NCI-H460 (cell line): ENCODE measurements around the gene CYP4F22. TPM values are rescaled to one million over a fixed set of nuclear protein-coding genes. Genes with fewer than 3 reads are reported as not detected.
"Not testable (repeated sequence)": the region's sequence is repeated elsewhere in the genome, so short reads cannot be mapped to it uniquely, and the experiment has no call there.

Experiments used
- DNase-seq: peaks from one replicate; pipeline ENCODE4 v3.0.0-alpha.2; 2016; ENCODE audit warnings: low read depth; ENCODE audit errors: extremely low read depth
- total RNA-seq: library from RNA; depleted of rRNA; stranded (reverse); fragments of >200 nt; shearing (Covaris generic); gene quantifications from 2 replicates; pipeline ENCODE4 v1.2.3, GENCODE V29; 2014

CYP4F22 gene
- total RNA-seq, 1 experiment from 2014 or later: not detected

GRCh38 chr19:15488489-15489226 lies 19.7 kb upstream of the CYP4F22 start:
- no peak for DNase-seq

- DNase-seq: no peak
Observed at GRCh38 chr19:15495151-15495550, 13.2 kb upstream of the CYP4F22 start.

GRCh38 chr19:15498156-15498858 lies 10.0 kb upstream of the CYP4F22 start:
- no peak for DNase-seq

GRCh38 chr19:15498910-15499309 lies 9.4 kb upstream of the CYP4F22 start:
- DNase-seq: no peak

- DNase-seq: no peak
Observed at GRCh38 chr19:15501596-15501995, 6.7 kb upstream of the CYP4F22 start.

GRCh38 chr19:15502264-15502663 lies 6.1 kb upstream of the CYP4F22 start:
- DNase-seq: no peak

- DNase-seq: no peak
Observed at GRCh38 chr19:15506074-15506571, 2.2 kb upstream of the CYP4F22 start.

- DNase-seq: no peak
Observed at GRCh38 chr19:15507068-15508034, 974 bp upstream of the CYP4F22 start.

- no peak for DNase-seq
Observed at GRCh38 chr19:15511671-15512424, 3.5 kb downstream of the CYP4F22 start.

GRCh38 chr19:15515227-15515625 lies 6.9 kb downstream of the CYP4F22 start:
- not testable (repeated sequence) for DNase-seq

GRCh38 chr19:15516363-15516762 lies 8.0 kb downstream of the CYP4F22 start:
- DNase-seq: no peak

GRCh38 chr19:15517778-15518177 lies 9.5 kb downstream of the CYP4F22 start:
- DNase-seq: no peak

GRCh38 chr19:15519433-15519976 lies 11.2 kb downstream of the CYP4F22 start:
- DNase-seq: no peak

GRCh38 chr19:15524781-15525180 lies 16.5 kb downstream of the CYP4F22 start:
- no peak for DNase-seq

GRCh38 chr19:15525291-15525690 lies 17.0 kb downstream of the CYP4F22 start:
- no peak for DNase-seq

GRCh38 chr19:15526408-15526807 lies 18.1 kb downstream of the CYP4F22 start:
- no peak for DNase-seq

GRCh38 chr19:15527705-15528104 lies 19.4 kb downstream of the CYP4F22 start:
- DNase-seq: no peak

- DNase-seq: peak; percentile 17
Observed at GRCh38 chr19:15529774-15530372, 21.5 kb downstream of the CYP4F22 start.

- no peak for DNase-seq
Observed at GRCh38 chr19:15532779-15533521, 24.6 kb downstream of the CYP4F22 start.
